Breast epithelium (tissue), 4 donors: ENCODE data around the gene SRGAP3. TPM values are rescaled to one million over a fixed set of nuclear protein-coding genes. Genes with fewer than 3 reads are reported as not detected.
"Not testable (repeated sequence)": the region's sequence is repeated elsewhere in the genome, so short reads cannot be mapped to it uniquely, and the experiment has no call there.

Experiments used
- DNase-seq, 2 donors: peaks; one replicate each; pipeline ENCODE4 v3.0.0-alpha.2; 2019; ENCODE audit warnings: low spot score in 2 of 2
- H3K27ac ChIP-seq, 2 donors: fragments of 200-600 bp; sonication (generic) in 1 of 2; one replicate each; pipeline ENCODE4 v1.5.1; 2016 to 2019; ENCODE audit warnings: mild to moderate bottlenecking in 1 of 2
- H3K27me3 ChIP-seq, 2 donors: fragments of 200-600 bp; sonication (generic) in 1 of 2; one replicate each; pipeline versions ENCODE4 v1.5.1 to v1.6.0; 2017 to 2019; ENCODE audit warnings: control low read depth in 1 of 2, mild to moderate bottlenecking in 1 of 2
- H3K36me3 ChIP-seq: fragments of 200-600 bp; one replicate; pipeline ENCODE4 v1.5.1; 2019
- H3K4me1 ChIP-seq, 2 donors: fragments of 200-600 bp; sonication (generic); one replicate each; pipeline ENCODE4 v1.5.1; 2016 to 2019; ENCODE audit warnings: control low read depth in 1 of 2
- H3K4me3 ChIP-seq, 3 donors: fragments of 200-600 bp; sonication (generic); 1 replicate in 2 of 3; 2 replicates in 1 of 3; pipeline ENCODE4 v1.5.1; 2016 to 2019; ENCODE audit warnings: mild to moderate bottlenecking in 3 of 3, moderate library complexity in 2 of 3
- H3K9me3 ChIP-seq, 2 donors: fragments of 200-600 bp; sonication (generic) in 1 of 2; one replicate each; pipeline ENCODE4 v1.5.1; 2016 to 2019; ENCODE audit warnings: control low read depth in 1 of 2
- POLR2A ChIP-seq: fragments of 450-650 bp; IDR thresholded peaks from one replicate; pipeline ENCODE4 v1.6.1; 2016; ENCODE audit warnings: antibody characterized with exemption, mild to moderate bottlenecking, moderate library complexity
- POLR2AphosphoS5 ChIP-seq, 3 donors: sonication (generic); formaldehyde crosslinking; IDR thresholded peaks; one replicate each; pipeline ENCODE4 v1.6.1; 2017; ENCODE audit warnings: antibody characterized with exemption in 3 of 3
- intact Hi-C: fragments of 100-400 bp; cut with DNase I; formaldehyde crosslinking; loops from one replicate; pipeline ENCODE4 v1.15.1; 2023; ENCODE audit warnings: low total_unique reads
- total RNA-seq, 3 donors: library from RNA; depleted of rRNA; stranded (reverse); fragments of >200 nt; gene quantifications; one replicate each; pipeline ENCODE4 v1.1.0, GENCODE V29; 2016
- TF ChIP-seq, protein P1 (sequence below), 3 donors: fragments of 450-650 bp; IDR thresholded peaks; one replicate each; pipeline ENCODE4 v1.5.1; 2016 to 2017; ENCODE audit warnings: antibody characterized with exemption in 3 of 3, mild to moderate bottlenecking in 3 of 3, moderate library complexity in 3 of 3

SRGAP3 gene
- 10 to 100 TPM; 13.6 to 21.5 (median 19.0) TPM for total RNA-seq

DNA sequence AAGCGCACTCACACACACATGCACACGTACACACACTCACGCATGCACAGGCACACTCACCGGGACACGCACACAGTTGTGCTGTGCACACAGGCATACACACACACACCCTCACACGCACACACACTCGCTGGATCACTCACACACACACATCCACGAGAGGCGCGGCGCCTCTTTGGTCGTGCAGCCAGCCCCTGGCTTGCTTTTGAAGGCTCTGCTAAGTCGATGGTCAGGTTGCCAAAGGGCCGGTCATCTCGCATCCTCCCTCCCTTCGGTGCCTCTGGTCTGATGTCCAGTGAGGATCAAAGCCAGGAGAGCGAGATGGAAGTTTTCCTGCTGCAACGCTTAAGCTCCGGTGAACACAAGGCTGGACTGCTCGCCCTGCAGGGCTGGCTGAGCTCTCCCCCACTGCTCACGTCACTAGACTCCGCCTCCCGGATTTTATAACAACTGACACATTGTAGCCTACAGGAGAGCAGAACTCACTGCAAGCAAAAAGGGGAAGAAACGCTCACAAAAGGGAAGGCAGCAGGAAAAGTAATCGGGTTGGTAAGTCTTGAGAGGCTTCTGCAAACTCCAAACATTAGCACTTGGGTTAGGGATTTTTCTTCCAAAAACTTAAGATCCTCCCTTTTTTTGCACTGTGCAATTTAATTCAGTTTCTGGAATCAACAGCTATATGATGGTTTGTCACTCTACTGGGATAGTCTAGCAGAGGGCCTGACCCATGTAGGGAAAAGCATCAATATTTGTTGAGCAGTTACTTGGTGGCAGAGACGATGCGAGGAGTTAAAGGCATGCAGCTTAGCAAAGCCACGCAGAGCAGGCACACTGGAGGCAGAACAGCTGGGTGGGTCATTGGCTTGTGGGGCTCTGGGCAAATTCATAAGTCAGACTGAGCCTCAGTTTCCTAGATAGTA is at the start of gene SRGAP3:
Gene SRGAP3, minus strand, starts transcription at position 374 of the 920 bp plus-strand sequence. CDS start 695 bp downstream, outside the sequence.
- no peaks in the 10 kb centered on the region for H3K27me3 ChIP-seq
- no peaks in the 10 kb centered on the region for H3K36me3 ChIP-seq
- peak within 1 kb of the TSS; percentile 43 to 76 (median 65) for H3K4me3 ChIP-seq
- TF ChIP-seq, protein P1, sequence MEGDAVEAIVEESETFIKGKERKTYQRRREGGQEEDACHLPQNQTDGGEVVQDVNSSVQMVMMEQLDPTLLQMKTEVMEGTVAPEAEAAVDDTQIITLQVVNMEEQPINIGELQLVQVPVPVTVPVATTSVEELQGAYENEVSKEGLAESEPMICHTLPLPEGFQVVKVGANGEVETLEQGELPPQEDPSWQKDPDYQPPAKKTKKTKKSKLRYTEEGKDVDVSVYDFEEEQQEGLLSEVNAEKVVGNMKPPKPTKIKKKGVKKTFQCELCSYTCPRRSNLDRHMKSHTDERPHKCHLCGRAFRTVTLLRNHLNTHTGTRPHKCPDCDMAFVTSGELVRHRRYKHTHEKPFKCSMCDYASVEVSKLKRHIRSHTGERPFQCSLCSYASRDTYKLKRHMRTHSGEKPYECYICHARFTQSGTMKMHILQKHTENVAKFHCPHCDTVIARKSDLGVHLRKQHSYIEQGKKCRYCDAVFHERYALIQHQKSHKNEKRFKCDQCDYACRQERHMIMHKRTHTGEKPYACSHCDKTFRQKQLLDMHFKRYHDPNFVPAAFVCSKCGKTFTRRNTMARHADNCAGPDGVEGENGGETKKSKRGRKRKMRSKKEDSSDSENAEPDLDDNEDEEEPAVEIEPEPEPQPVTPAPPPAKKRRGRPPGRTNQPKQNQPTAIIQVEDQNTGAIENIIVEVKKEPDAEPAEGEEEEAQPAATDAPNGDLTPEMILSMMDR (IDR thresholded peaks at IDR 0.05): peak; percentile 49 to 65 (median 61)
- no peak for TF ChIP-seq POLR2AphosphoS5 (IDR thresholded peaks at IDR 0.05)
- peaks cover 7 to 10% of the 10 kb centered on the region in 2 donors for H3K4me1 ChIP-seq
- intact Hi-C loops: no loop called here
- H3K9me3 ChIP-seq: no peaks in the 10 kb centered on the region
- peak within 1 kb of the TSS; percentile 52 to 67 for H3K27ac ChIP-seq
- DNase-seq: peak; percentile 78 to 87

DNA sequence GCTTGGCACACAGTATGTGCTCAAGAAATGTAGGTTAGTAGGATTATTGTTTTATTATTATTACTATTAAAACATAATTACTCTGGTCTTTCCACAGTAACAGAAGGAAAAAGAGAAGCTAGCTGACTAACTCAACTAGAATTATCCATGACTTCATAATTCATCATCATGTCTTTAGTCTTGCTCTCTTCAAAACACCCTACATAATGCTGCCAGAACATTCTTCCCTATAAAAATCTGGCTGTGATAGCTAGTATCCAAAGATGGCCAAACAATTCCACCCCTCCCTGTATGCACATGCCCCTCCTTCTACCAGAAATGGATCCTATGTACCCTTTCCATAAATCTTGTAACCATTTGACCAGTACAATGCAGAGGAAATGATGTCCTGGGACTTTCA is 48.8 kb upstream of the SRGAP3 start:
- no peak overlapping the region for H3K27ac ChIP-seq
- H3K4me1 ChIP-seq: no peaks in the 10 kb centered on the region
- H3K9me3 ChIP-seq: no peaks in the 10 kb centered on the region
- DNase-seq: no peak
- TF ChIP-seq POLR2AphosphoS5 (IDR thresholded peaks at IDR 0.05) (no peak), POLR2A (no peak)
- TF ChIP-seq, protein P1 (IDR thresholded peaks at IDR 0.05): no peak
- H3K4me3 ChIP-seq: no peak overlapping the region
- intact Hi-C loops: no loop called here
- no peaks in the 10 kb centered on the region for H3K36me3 ChIP-seq
- H3K27me3 ChIP-seq: no peaks in the 10 kb centered on the region

- H3K4me3 ChIP-seq: no peak overlapping the region
- intact Hi-C loops: no loop called here
Measured at GRCh38 chr3:9296241-9296640, 46.8 kb upstream of the SRGAP3 start.

DNA sequence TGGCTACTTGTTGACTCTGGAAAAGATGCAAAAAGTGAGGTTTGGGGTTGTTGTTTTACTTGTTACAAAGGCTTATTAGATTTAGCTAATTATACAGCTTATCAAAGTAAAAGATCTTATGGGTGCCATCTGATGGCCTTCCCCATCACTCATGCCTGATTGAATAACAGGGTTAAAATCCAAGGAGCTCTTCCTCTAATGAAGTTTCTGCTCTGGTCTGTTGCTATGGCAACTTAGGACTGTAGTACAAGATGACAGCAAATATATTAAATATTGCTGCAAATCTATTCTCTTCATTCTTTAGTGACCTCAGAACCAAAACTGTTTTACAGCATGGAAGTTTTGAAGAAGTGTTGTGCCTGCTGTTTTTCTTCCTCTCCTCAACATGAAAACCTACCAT is 45.6 kb upstream of the SRGAP3 start:
- no peaks in the 10 kb centered on the region for H3K36me3 ChIP-seq
- DNase-seq: no peak
- H3K27ac ChIP-seq: no peak overlapping the region
- TF ChIP-seq, protein P1 (IDR thresholded peaks at IDR 0.05): no peak
- TF ChIP-seq POLR2A (no peak), POLR2AphosphoS5 (IDR thresholded peaks at IDR 0.05) (no peak)
- no peaks in the 10 kb centered on the region for H3K4me1 ChIP-seq
- H3K27me3 ChIP-seq: no peaks in the 10 kb centered on the region
- no peaks in the 10 kb centered on the region for H3K9me3 ChIP-seq
- intact Hi-C loops: no loop called here
- no peak overlapping the region for H3K4me3 ChIP-seq

More at GRCh38 chr3:9296241-9296640, 46.8 kb upstream of the SRGAP3 start:
- Histone ChIP-seq H3K4me1 (no peaks in the 10 kb centered on the region), H3K9me3 (no peaks in the 10 kb centered on the region), H3K36me3 (no peaks in the 10 kb centered on the region), H3K27me3 (no peaks in the 10 kb centered on the region), H3K27ac (no peak overlapping the region)
- no peak for TF ChIP-seq POLR2A
- no peak for DNase-seq

GRCh38 chr3:9293953-9294352 is 44.5 kb upstream of the SRGAP3 start:
- intact Hi-C loops, H3K27ac ChIP-seq, DNase-seq, H3K36me3 ChIP-seq, H3K9me3 ChIP-seq, H3K4me1 ChIP-seq, H3K4me3 ChIP-seq, H3K27me3 ChIP-seq: not testable (repeated sequence)

- Histone ChIP-seq H3K36me3 (no peaks in the 10 kb centered on the region), H3K4me1 (no peaks in the 10 kb centered on the region), H3K27me3 (no peaks in the 10 kb centered on the region), H3K27ac (no peak overlapping the region), H3K9me3 (no peaks in the 10 kb centered on the region), H3K4me3 (no peak overlapping the region)
- intact Hi-C loops: no loop called here
- no peak for DNase-seq
- TF ChIP-seq POLR2A: no peak
- TF ChIP-seq POLR2AphosphoS5 (IDR thresholded peaks at IDR 0.05): no peak
- TF ChIP-seq, protein P1 (IDR thresholded peaks at IDR 0.05): no peak
Measured at GRCh38 chr3:9293076-9293475, 43.6 kb upstream of the SRGAP3 start.
